NCI-H1436 (cell line): ENCODE measurements around the gene CALML4.
"Not testable (repeated sequence)": the region's sequence is repeated elsewhere in the genome, so short reads cannot be mapped to it uniquely, and the experiment has no call there.

Experiments used
- DNase-seq: peaks from one replicate; lab custom pipeline; 2025; lab: John Stamatoyannopoulos, UW

The CALML4 gene

GRCh38 chr15:68224546-68225250 lies 19.6 kb upstream of the CALML4 start:
- no peak for DNase-seq

DNA sequence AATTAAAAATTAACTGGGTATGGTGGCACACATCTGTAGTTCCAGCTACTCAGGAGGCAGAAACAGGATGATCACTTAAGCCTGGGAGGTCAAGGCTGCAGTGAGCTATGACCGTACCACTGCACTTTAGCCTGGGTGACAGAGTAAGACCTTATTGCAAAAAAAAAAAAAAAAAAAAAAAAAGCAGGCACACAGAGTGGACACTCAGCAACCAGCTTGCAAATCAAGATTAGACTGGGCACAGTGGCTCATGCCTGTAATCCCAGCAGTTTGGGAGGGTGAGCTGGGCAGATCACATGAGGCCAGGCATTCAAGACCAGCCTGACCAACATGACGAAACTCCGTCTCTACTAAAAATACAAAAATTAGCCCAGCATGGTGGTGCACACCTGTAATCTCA lies 19.0 kb upstream of the CALML4 start:
- DNase-seq: no peak

DNA sequence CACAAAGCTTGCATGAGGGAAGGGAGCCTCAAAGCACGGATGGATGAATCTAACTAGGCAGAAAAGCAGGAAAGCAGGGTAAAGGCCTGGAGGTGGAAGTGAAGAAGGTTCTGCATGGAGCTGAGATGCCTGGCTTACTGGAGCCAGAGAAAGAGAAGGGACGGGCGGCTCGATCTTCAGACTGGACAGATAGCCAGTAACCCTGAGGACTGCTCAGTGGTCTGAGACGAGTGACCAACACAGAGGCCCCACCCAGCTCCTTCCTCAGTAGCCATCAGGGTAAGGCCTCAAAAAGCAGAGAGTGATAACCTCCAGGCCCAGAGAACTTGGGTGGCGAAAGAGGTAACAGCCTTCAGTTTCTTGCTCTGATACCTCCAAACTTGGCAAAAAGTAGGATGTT lies 18.0 kb upstream of the CALML4 start:
- no peak for DNase-seq

- DNase-seq: not testable (repeated sequence)
Measured at GRCh38 chr15:68222432-68222743, 17.3 kb upstream of the CALML4 start.

DNA sequence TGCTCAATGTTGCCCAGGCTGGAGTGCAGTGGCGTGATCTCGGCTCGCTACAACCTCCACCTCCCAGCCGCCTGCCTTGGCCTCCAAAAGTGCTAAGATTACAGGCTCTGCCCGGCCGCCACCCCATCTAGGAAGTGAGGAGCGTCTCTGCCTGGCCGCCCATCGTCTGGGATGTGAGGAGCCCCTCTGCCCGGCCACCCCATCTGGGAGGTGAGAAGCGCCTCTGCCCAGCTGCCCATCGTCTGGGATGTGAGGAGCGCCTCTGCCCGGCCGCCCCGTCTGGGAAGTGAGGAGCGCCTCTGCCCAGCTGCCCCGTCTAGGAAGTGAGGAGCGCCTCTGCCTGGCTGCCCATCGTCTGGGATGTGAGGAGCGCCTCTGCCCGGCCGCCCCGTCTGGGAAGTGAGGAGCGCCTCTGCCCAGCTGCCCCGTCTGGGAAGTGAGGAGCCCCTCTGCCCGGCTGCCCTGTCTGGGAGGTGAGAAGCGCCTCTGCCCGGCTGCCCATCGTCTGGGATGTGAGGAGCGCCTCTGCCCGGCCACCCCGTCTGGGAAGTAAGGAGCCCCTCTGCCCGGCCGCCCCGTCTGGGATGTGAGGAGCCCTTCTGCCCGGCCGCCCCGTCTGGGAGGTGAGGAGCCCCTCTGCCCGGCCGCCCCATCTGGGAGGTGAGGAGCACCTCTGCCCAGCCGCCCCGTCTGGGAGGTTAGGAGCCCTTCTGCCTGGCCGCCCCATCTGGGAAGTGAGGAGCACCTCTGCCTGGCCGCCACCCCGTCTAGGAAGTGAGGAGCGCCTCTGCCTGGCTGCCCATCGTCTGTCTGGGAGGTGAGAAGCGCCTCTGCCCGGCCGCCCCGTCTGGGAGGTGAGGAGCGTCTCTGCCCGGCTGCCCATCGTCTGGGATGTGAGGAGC lies 16.6 kb upstream of the CALML4 start:
- not testable (repeated sequence) for DNase-seq

- no peak for DNase-seq
Measured at GRCh38 chr15:68220967-68221366, 15.8 kb upstream of the CALML4 start.

- no peak for DNase-seq
Measured at GRCh38 chr15:68220489-68220888, 15.4 kb upstream of the CALML4 start.

GRCh38 chr15:68218847-68219798 lies 14.0 kb upstream of the CALML4 start:
- no peak for DNase-seq

DNA sequence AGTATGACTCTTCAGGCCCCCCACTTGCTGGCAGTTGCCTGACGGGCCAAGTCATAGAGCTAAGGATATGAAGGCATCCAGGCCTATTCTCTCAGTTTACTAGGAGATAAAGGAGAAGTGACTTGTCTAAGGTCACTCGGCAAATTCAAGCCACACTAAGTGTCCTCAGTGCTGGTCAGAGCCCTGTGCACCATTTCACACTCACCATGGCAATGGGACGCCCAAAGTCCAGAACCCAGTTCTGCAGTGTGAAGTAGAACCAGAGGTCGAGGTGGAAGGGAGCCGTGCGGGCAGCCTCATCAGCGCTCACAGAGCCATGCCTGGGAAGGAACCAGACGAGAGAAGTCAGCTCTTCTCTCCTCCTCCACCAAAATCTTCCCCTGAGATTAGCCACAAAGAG lies 13.2 kb upstream of the CALML4 start:
- no peak for DNase-seq

GRCh38 chr15:68217341-68217740 lies 12.2 kb upstream of the CALML4 start:
- DNase-seq: no peak

- DNase-seq: no peak
Measured at GRCh38 chr15:68214838-68215254, 9.7 kb upstream of the CALML4 start.

DNA sequence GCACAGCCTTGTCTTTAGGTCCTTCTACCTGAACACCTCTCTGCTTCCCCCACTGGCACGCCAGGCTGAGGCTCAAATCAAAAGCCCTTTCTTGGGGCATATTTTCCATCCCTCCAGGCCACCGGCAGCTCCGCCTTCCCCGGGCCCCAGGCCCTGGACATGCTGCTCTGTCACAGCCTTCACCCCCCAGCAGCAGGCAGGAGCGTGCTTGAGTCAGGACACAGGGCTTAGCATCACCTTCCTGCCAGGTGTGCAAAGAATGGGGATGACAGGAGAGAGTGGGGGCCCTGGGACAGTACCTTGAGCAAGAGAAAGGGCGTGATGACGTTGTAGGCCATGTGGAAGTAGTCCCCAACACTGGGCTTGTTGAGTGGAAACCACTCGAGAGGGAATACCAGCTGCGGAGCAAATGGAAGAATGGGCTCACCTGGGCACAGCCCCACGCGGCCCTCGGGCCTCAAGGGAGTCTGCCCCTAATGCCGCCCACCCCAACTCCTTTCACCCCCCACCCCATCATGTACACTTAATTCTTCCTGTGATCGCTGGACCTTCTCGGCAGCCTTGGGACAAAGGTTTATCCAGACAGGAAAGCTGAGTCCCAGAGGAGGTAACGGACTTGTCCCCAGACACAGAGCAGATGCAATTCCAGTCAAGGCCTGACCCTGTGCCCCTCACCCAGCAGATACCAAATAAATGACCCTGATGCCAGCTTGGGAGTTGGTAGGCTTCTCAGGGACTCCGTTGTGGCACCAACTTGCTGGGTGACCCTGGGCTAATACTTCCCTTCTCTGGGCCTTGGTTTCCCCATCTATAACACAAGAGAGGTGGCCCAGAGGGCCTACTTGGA lies 9.1 kb upstream of the CALML4 start:
- no peak for DNase-seq

DNA sequence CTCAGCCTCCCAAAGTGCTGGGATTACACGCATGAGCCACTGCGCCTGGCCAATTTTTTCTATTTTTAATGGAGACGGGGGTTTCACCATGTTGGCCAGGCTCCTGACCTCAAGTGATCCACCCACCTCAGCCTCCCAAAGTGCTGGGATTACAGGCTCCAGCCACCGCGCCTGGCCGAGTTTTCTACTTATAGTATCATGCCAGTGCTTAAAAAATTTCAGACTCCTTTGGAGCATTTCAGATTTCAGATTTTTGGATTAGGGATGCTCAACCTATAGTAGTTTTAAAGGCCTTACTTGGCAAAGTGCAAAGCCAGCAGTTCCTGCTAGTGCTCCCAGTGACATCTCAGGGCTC lies 8.3 kb upstream of the CALML4 start:
- DNase-seq: not testable (repeated sequence)

DNA sequence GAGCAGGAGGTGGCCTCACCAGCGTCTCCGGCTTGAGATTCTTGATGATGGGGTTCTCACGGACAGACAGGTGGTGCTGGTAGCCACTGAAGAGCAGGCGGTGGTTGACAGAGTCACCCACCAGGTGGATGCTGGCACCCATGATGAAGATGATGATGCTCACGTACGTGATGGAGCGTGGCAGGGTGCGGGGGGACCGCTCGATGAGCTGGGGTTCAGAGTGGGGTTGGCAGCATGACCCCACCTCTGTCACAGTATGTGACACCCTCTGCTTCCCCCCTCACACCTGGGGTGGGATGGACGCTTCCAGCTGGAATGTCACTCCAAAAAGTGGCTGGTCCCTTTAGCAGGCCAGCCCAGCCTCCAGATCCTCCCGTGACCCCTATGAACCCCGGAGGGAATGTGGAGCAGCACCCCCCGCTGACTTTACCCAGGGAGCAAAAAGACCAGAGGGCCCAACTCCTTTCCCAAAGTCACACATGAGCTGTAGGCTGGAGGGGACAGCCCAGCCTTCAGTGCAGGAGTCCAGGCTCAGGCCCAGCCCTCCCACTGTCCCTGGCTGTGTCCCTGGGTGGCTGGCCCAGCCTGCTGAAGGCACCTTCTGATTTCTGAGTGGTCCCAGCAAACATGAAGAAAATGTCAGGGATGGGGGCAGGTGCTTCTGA lies 6.7 kb upstream of the CALML4 start:
- no peak for DNase-seq

GRCh38 chr15:68210821-68211655 lies 5.9 kb upstream of the CALML4 start:
- DNase-seq: no peak

DNA sequence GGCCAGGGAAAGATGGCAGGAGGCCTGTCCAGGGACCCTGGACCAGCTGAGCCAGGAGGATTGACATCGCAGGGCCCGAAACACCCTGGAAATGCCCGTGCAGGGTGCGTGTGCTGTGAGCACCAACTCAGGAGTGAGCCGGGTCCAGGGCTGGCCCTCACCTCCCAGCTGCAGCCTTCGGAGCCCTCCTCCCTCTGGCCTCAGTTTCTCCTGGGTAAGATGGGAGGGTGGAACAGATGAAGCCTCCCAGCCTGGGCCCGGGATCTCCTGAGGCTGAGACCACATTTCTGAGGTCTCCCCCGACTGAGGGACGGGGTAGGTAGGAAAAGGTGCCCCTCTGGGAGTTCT lies 5.3 kb upstream of the CALML4 start:
- DNase-seq: no peak

- no peak for DNase-seq
Measured at GRCh38 chr15:68209735-68210408, 4.7 kb upstream of the CALML4 start.

DNA sequence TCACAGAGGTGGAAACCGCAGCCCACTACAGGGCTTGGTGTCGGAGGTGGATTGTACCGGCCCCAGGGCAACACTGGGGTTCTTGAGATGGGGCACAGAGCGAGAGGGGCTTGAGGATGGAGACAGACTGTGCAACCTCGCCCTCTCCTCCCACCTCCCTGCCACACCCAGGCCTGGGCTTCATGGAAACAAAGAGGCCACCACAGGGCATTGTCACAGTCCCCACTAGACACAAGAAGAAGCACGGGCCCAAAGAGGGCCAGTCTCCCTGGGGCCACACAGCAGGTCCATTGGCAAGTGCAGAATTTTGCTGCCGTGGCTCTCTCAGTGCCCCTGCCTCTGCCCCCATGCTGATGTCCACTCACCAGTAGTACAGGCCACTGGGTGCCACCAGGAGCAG lies 4.1 kb upstream of the CALML4 start:
- DNase-seq: no peak

DNA sequence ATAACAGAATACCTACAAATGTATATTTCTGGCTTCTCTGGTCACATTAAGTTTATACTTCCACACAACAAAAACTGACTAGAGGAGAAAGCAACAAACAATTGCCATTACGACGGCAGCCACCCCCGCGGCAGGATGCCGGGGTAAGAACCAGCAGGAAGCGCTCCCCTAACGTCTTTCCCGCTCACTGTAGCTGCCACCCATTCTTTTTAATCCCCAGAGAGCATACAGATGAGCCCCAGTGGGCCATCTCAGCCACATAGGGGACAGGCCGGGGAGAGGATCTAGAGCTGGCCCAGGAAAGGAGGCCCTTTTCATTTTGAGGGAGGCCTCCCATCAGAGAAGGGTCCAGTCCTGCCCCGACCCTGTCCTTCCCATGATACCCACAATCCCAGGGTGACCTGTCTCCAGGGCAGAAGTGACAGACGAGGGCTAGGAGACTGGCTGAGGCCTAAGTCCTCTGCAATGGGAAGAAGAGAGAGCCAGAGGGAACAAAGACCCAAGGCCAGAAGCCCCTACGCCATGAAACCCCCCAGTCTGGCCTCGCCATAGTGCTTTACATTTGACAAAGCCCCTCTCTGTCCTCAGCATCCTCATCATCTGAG lies 3.6 kb upstream of the CALML4 start:
- no peak for DNase-seq
